Activated CD8-positive, alpha-beta T cell treated with anti-CD3 and anti-CD28 coated beads for 36 hours (primary cell): ENCODE results near the gene CATSPERD. TPM values are rescaled to one million over a fixed set of nuclear protein-coding genes. Genes with fewer than 3 reads are reported as not detected.

Source experiments
- ATAC-seq: fragments of 200-7000 bp; cut with Tn5 transposase; one replicate; pipeline ENCODE4 v1.10.0; 2021; ENCODE audit warnings: mild to moderate bottlenecking, moderate library complexity
- CTCF ChIA-PET: fragments of 350-600 bp; sonication (Branson Sonifier 250); formaldehyde crosslinking; loops from one replicate; lab custom pipeline; 2021; ENCODE audit warnings: antibody characterized with exemption; lab: Charles Lee
- POLR2A ChIA-PET: fragments of 350-600 bp; sonication (Branson Sonifier 250); formaldehyde crosslinking; loops from one replicate; lab custom pipeline; 2021; ENCODE audit warnings: antibody characterized with exemption; lab: Charles Lee
- DNase-seq: peaks from one replicate; pipeline ENCODE4 v3.0.0-alpha.2; 2020
- H3K27ac Mint-ChIP-seq: one replicate; pipeline ENCODE4 v1.8.0; 2021; ENCODE audit warnings: mild to moderate bottlenecking, mixed read lengths
- H3K27me3 Mint-ChIP-seq: one replicate; pipeline ENCODE4 v1.8.0; 2021; ENCODE audit warnings: mixed read lengths
- H3K36me3 Mint-ChIP-seq: one replicate; pipeline ENCODE4 v1.8.0; 2021; ENCODE audit warnings: low read depth, mixed read lengths
- H3K4me1 Mint-ChIP-seq: one replicate; pipeline ENCODE4 v1.8.0; 2021; ENCODE audit warnings: low read depth, mixed read lengths
- H3K4me3 Mint-ChIP-seq: one replicate; pipeline ENCODE4 v1.8.0; 2021; ENCODE audit warnings: mild to moderate bottlenecking, moderate library complexity, mixed read lengths
- H3K9me3 Mint-ChIP-seq: one replicate; pipeline ENCODE4 v1.8.0; 2021; ENCODE audit warnings: mixed read lengths
- intact Hi-C: fragments of 100-400 bp; cut with micrococcal nuclease; formaldehyde crosslinking; loops from one replicate; pipeline ENCODE4 v1.10.0; 2022
- total RNA-seq, 2 experiments: library from RNA; stranded (reverse); gene quantifications; one replicate each; pipeline ENCODE4 v1.2.3, GENCODE V29; 2021
- TF ChIP-seq, protein P1 (sequence below): fragments of 200-600 bp; IDR thresholded peaks from one replicate; pipeline ENCODE4 v1.8.0; 2022; ENCODE audit warnings: antibody characterized with exemption, mild to moderate bottlenecking

Gene CATSPERD
- total RNA-seq, 2 experiments from 2014 or later = not detected

DNA sequence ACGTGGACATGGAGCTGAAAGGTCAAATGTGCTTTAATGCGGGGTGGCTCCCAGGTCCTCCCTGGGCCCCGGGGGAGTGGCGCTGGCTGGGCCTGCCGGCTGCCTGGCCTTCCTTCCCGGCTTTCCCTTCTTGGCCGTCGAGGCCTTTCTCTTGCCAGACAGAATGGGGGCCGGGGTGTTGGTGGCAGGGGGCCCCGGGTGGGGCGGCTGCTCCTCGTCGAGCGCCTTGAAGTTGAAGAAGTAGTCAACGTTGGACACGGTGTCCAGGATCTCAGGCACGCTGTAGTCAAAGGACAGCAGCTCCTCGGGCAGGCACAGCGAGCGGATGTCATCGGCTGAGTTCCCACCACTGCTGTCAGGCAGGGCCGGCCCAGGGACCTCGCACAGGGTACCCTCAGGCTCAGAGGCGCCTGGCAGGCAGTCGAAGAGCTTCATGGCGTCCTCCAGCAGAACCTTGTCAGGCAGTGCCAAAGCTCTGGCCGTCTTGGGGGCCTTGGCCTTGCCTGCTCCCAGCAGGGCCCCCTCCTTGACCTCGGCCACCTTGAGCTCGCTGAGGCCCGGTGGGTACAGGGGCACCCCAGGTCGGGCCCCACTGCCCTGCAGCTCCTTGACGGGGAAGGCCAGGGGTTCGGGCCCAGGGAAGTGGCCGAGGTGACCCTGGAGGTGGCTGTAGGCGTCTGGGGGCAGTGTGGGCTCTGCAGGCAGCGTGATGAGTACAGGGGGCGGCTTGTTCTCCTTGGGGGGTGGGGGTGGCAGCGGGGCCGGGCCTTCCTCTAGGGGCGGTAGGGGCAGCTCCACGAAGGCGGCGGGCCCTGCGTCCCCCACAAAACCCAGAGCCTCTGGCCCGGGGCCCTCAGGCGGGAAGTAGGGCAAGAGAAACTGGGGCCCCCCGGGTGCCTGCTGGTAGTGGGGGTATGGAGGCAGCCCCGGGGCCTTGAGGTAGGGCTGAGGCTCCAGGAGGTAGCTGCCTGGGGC lies 62.8 kb downstream of the CATSPERD start:
- TF ChIP-seq, protein P1, sequence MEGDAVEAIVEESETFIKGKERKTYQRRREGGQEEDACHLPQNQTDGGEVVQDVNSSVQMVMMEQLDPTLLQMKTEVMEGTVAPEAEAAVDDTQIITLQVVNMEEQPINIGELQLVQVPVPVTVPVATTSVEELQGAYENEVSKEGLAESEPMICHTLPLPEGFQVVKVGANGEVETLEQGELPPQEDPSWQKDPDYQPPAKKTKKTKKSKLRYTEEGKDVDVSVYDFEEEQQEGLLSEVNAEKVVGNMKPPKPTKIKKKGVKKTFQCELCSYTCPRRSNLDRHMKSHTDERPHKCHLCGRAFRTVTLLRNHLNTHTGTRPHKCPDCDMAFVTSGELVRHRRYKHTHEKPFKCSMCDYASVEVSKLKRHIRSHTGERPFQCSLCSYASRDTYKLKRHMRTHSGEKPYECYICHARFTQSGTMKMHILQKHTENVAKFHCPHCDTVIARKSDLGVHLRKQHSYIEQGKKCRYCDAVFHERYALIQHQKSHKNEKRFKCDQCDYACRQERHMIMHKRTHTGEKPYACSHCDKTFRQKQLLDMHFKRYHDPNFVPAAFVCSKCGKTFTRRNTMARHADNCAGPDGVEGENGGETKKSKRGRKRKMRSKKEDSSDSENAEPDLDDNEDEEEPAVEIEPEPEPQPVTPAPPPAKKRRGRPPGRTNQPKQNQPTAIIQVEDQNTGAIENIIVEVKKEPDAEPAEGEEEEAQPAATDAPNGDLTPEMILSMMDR = no peak
- Mint-ChIP-seq H3K4me1 (no peaks in the 10 kb centered on the region), H3K4me3 (no peak overlapping the region), H3K9me3 (no peaks in the 10 kb centered on the region), H3K36me3 (peaks cover 17% of the 10 kb centered on the region), H3K27me3 (no peaks in the 10 kb centered on the region), H3K27ac (no peak overlapping the region)
- POLR2A ChIA-PET = interaction anchor here (0.8 to 1.5 kb wide), 11 partner anchors 8 to 92 kb away, joined by 3 to 8 read pairs (median 3); partner anchors contain the start of genes CATSPERD and DUS3L
- ATAC-seq (no peak), DNase-seq (no peak)
- intact Hi-C loops = no loop called here
- CTCF ChIA-PET = interaction anchor here (1.9 kb wide), 1 partner anchor 21 kb away, joined by 9 read pairs; no protein-coding TSS in a partner anchor

DNA sequence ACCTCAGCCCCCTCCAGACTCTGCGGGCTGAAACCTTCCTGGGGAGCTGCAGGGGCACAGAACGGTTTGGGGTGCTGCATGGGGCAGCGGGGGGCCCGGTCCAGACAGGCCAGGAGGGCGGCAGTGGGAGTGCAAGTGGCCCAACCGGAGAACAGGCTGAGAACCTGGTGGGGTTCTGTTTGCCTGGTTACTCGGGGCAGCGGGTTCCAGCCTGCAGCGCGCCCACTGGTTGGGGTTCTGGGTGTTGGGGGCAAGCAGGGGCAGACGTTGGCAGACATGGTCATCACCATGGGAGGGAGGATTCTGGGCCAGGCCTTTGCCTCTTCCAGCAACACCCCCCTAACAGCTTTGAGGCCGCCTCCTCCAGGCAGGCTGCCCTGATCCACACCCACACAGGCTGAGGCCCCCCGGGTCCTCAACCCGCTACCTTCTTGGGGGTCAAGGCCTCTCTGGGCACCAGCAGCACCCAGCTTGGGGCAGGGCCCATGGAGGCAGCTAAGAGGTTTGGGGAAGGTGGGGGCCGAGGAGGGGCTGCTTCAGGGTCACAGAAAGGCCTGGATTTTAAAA lies 64.2 kb downstream of the CATSPERD start, which contains the start of gene PRR22:
Gene PRR22 (minus strand): TSS at position 166 of the 567 bp plus-strand sequence. CDS start 86 bp downstream, at position 80.
- TF ChIP-seq, protein P1 = no peak
- intact Hi-C loops = no loop called here
- Mint-ChIP-seq H3K4me1 (peaks cover 7% of the 10 kb centered on the region), H3K36me3 (peaks cover 23% of the 10 kb centered on the region), H3K27me3 (no peaks in the 10 kb centered on the region), H3K4me3 (no peak within 1 kb of the TSS), H3K27ac (no peak within 1 kb of the TSS), H3K9me3 (no peaks in the 10 kb centered on the region)
- ChIA-PET CTCF (interaction anchor here (0.9 kb wide), 1 partner anchor 95 kb away, joined by 3 read pairs; no protein-coding TSS in a partner anchor), POLR2A (interaction anchor here (0.7 to 1.5 kb wide), 3 partner anchors 10 to 66 kb away, joined by 3 to 5 read pairs (median 4); no protein-coding TSS in a partner anchor)
- ATAC-seq (no peak), DNase-seq (no peak)

DNA sequence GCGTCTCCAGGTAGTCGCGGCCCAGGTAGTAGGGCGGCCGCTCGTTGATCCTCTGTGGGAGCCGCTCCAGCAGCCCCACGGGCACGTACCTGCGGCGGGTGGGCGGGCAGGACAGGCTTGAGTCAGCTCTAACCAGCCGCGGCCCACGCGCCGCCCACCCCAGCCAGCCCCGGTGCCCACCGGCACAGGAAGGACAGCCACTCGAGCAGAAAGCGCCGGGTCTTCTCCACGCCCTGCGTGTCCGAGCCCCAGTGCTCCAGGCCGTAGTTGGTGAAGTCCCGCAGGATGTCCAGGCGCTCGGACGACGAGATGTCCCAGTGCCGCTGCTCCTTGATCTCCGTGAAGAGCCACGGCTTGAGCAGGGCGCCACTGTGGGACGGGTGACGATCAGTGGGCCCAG lies 65.0 kb downstream of the CATSPERD start:
- H3K4me3 Mint-ChIP-seq = no peak overlapping the region

DNA sequence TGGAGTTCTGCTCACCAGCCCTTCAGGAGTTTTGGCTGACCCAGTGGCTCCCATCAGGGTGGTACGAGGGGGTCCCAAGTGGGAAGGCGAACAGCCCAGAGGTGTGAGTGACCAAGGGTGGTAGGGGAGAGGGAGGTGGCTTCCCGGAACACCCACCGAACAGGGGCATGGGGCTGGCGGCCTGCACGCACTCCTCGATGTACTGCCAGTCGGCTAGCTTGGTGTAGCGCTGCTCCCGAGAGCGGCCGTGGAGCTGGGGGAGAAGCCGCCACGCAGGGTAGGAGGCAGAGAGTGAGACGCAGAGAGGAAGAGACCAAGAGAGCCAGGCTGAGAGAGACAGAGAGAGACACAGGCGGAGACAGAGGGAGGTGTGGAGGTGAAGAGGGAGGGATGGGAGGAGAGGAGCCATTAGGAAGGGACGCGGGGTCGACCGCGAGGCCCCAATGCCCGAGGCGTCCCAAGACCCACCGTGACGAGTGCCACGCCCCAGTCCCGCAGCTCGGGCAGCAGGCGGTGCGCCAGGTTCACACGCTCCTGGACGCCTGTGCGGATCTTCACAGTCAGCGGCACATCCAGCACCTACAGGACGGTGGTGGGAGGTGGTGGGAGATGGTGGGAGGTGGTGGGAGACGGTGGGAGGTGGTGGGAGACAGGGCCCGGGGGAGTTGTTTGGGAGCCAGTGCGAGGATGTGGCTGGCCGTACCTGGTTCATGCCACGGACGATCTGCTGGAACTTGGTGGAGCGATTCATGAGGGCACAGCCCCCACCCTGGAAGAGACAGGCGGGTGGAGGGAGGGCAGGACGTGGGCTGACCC lies 66.4 kb downstream of the CATSPERD start:
- Mint-ChIP-seq H3K36me3 (peaks cover 37% of the 10 kb centered on the region), H3K4me1 (peaks cover 17% of the 10 kb centered on the region), H3K27ac (no peak overlapping the region), H3K9me3 (no peaks in the 10 kb centered on the region), H3K4me3 (no peak overlapping the region), H3K27me3 (no peaks in the 10 kb centered on the region)
- intact Hi-C loops = no loop called here
- CTCF ChIA-PET = no interaction called here
- no peak for DNase-seq
- POLR2A ChIA-PET = no interaction called here
- no peak for ATAC-seq
- TF ChIP-seq, protein P1 = no peak

More for the DNA sequence above, 65.0 kb downstream of the CATSPERD start:
- Mint-ChIP-seq H3K27me3 (no peaks in the 10 kb centered on the region), H3K4me1 (peaks cover 12% of the 10 kb centered on the region), H3K27ac (no peak overlapping the region), H3K9me3 (no peaks in the 10 kb centered on the region), H3K36me3 (peaks cover 29% of the 10 kb centered on the region)
- no peak for DNase-seq
- TF ChIP-seq, protein P1 = no peak
- CTCF ChIA-PET = interaction anchor here (0.9 kb wide), 1 partner anchor 96 kb away, joined by 3 read pairs; no protein-coding TSS in a partner anchor
- no peak for ATAC-seq
- POLR2A ChIA-PET = no interaction called here
- intact Hi-C loops = no loop called here
